ENCODE results near the gene RDH5.

The RDH5 gene

GRCh38 chr12:55767156-55767555 is 47.0 kb downstream of the RDH5 start:
- Histone ChIP-seq H3F3A (ENCODE audit: low read depth) (no peaks in the 10 kb centered on the region), H3K79me2 (ENCODE audit: insufficient read depth, low read length) (peaks cover 17% of the 10 kb centered on the region; the same call in 1 of the 2 replicates), H3K9me3 (ENCODE audit: insufficient read depth, low read depth, low read length) (no peaks in the 10 kb centered on the region), H3K4me2 (ENCODE audit: low read depth, low read length, poor library complexity, severe bottlenecking) (no peak overlapping the region), H2AFZ (ENCODE audit: low read length) (no peak overlapping the region), H3K27me3 (ENCODE audit: insufficient read depth, low read length, poor library complexity, severe bottlenecking) (no peaks in the 10 kb centered on the region), H3K4me3 (ENCODE audit: low read length, poor library complexity, severe bottlenecking) (no peak overlapping the region), H3K4me1 (ENCODE audit: insufficient read depth, low read length, poor library complexity, severe bottlenecking) (no peaks in the 10 kb centered on the region), H3K36me3 (ENCODE audit: insufficient read depth, low read length) (peaks cover 66% of the 10 kb centered on the region; the same call in 1 of the 2 replicates), H3K9me2 (replicated peaks; ENCODE audit: low read depth, low read length) (no peaks in the 10 kb centered on the region), H3K9ac (ENCODE audit: low read depth, low read length, poor library complexity, severe bottlenecking) (no peak overlapping the region), H4K20me1 (ENCODE audit: insufficient read depth, low read length, poor library complexity, severe bottlenecking) (no peaks in the 10 kb centered on the region)
- TF ChIP-seq CTCF (conservative IDR thresholded peaks at IDR 0.05; ENCODE audit: low read length) (no peak), EZH2phosphoT487 (IDR thresholded peaks at IDR 0.05; ENCODE audit: borderline replicate concordance) (no peak)

- Histone ChIP-seq H3K9me2 (replicated peaks; ENCODE audit: low read depth, low read length) (no peaks in the 10 kb centered on the region), H3K9ac (ENCODE audit: low read depth, low read length, poor library complexity, severe bottlenecking) (no peak overlapping the region), H3F3A (ENCODE audit: low read depth) (no peaks in the 10 kb centered on the region), H3K4me1 (ENCODE audit: insufficient read depth, low read length, poor library complexity, severe bottlenecking) (no peaks in the 10 kb centered on the region), H3K79me2 (ENCODE audit: insufficient read depth, low read length) (peaks cover 22% of the 10 kb centered on the region; the same call in 1 of the 2 replicates), H3K4me2 (ENCODE audit: low read depth, low read length, poor library complexity, severe bottlenecking) (no peak overlapping the region), H3K9me3 (ENCODE audit: insufficient read depth, low read depth, low read length) (no peaks in the 10 kb centered on the region), H3K27me3 (ENCODE audit: insufficient read depth, low read length, poor library complexity, severe bottlenecking) (no peaks in the 10 kb centered on the region), H3K4me3 (ENCODE audit: low read length, poor library complexity, severe bottlenecking) (no peak overlapping the region), H3K36me3 (ENCODE audit: insufficient read depth, low read length) (peaks cover 52% of the 10 kb centered on the region; the same call in 1 of the 2 replicates), H4K20me1 (ENCODE audit: insufficient read depth, low read length, poor library complexity, severe bottlenecking) (no peaks in the 10 kb centered on the region), H2AFZ (ENCODE audit: low read length) (no peak overlapping the region)
- TF ChIP-seq EZH2phosphoT487 (IDR thresholded peaks at IDR 0.05; ENCODE audit: borderline replicate concordance) = no peak
- TF ChIP-seq CTCF (conservative IDR thresholded peaks at IDR 0.05; ENCODE audit: low read length) = no peak
These were observed 51.5 kb downstream of the RDH5 start for GRCh38 chr12:55771736-55772135.

Data from Loucy (cell line).